Fibroblast of the aortic adventitia (primary cell): ENCODE data around the gene NLRP11. TPM values are rescaled to one million over a fixed set of nuclear protein-coding genes. Genes with fewer than 3 reads are reported as not detected.

Source experiments
- DNase-seq: peaks from one replicate; pipeline ENCODE4 v3.0.0-alpha.2; 2010; ENCODE audit warnings: low read depth
- H3K4me3 ChIP-seq: 2 replicates; pipeline ENCODE4 v1.5.1; 2011; ENCODE audit warnings: low read depth, mild to moderate bottlenecking, control low read depth, low read length, moderate library complexity
- total RNA-seq: library from RNA; depleted of rRNA; stranded (reverse); fragments of >200 nt; gene quantifications from 2 replicates; pipeline ENCODE4 v1.2.3, GENCODE V29; 2012; ENCODE audit warnings: low replicate concordance
- TF ChIP-seq, protein P1 (sequence below): IDR thresholded peaks from 2 replicates; pipeline ENCODE4 v1.5.1; 2011; ENCODE audit warnings: mild to moderate bottlenecking, low read length, control low read depth, inconsistent platforms; ENCODE audit not compliant: insufficient read depth

Gene NLRP11
- total RNA-seq, 1 donor: not detected

DNA sequence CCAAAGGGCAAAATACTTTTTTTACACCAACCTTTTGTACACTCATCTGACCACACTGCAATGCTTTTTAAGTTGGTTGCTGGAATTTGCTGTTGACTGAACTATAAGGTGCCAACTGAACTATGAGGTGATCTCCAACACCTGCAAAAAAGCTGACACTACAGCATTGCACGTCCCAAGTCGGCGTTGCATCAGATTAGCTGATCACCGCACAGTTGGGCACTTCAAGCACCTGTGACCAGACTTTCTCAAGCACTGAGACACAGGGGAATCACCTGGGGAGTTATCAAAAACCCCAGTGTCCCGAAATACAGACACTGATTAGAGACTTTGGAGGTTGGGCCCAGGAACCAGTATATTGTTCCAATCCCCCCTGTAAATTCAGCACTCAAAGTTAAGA is 1.1 kb downstream of the NLRP11 start:
- no peak for DNase-seq
- TF ChIP-seq, protein P1, sequence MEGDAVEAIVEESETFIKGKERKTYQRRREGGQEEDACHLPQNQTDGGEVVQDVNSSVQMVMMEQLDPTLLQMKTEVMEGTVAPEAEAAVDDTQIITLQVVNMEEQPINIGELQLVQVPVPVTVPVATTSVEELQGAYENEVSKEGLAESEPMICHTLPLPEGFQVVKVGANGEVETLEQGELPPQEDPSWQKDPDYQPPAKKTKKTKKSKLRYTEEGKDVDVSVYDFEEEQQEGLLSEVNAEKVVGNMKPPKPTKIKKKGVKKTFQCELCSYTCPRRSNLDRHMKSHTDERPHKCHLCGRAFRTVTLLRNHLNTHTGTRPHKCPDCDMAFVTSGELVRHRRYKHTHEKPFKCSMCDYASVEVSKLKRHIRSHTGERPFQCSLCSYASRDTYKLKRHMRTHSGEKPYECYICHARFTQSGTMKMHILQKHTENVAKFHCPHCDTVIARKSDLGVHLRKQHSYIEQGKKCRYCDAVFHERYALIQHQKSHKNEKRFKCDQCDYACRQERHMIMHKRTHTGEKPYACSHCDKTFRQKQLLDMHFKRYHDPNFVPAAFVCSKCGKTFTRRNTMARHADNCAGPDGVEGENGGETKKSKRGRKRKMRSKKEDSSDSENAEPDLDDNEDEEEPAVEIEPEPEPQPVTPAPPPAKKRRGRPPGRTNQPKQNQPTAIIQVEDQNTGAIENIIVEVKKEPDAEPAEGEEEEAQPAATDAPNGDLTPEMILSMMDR: no peak
- no peak overlapping the region for H3K4me3 ChIP-seq

DNA sequence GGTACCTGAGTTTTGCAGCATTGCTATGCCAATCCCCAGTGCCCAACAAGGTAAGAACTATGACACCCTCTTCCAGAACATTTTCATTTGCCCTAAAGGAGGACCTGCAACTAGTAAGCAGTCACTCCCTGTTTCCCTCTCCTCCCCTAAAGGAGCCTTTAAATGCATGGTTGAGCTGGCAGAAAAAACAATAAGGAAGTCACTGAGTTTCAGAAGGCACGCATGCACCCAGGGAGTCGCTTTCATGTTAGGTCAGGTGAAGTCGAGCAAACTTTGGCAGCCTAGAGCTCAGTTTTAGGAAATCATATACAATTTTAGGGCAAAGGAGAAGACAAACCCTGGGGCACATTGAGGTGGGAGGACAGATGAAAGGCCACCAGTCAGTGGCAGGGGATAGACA is 11.8 kb downstream of the NLRP11 start:
- DNase-seq: no peak
- H3K4me3 ChIP-seq: no peak overlapping the region
- TF ChIP-seq, protein P1: no peak

DNA sequence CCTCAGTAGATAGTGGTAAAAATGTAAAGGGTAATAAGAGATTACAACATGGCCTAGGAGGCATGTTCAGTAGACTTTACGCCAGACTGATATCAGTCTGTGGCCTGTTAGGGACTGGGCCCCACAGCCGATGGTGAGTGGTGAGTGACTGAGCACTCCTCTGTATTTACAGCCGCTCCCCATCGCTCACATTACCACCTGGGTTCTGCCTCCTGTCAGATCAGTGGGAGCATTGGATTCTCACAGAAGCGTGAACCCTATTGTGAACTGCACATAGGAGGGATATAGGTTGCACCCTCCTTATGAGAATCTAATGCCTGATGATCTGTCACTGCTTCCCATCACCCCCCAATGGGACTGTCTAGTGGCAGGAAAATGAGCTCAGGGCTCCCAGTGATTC is 17.9 kb downstream of the NLRP11 start:
- DNase-seq: no peak
- no peak overlapping the region for H3K4me3 ChIP-seq
- TF ChIP-seq, protein P1: no peak

DNA sequence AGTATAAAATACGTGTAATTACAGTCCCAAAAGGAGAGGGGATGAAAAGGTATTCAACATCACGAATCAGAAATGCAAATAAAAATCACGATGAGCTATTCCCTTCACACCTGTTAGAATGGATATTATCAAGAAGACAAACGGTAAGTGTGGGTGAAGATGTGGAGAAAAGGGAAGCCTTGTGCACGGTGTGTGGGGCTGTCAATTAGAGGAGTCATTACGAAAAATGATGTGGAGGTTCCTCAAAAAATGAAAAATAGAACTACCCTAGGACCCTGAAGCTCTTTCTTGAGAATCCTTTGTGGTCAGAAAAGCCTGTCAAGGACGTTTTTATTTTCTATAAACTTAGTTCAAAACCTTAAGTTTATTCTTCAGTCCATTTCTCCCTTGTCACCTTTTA is 19.4 kb downstream of the NLRP11 start:
- no peak for DNase-seq
- TF ChIP-seq, protein P1: no peak
- no peak overlapping the region for H3K4me3 ChIP-seq

DNA sequence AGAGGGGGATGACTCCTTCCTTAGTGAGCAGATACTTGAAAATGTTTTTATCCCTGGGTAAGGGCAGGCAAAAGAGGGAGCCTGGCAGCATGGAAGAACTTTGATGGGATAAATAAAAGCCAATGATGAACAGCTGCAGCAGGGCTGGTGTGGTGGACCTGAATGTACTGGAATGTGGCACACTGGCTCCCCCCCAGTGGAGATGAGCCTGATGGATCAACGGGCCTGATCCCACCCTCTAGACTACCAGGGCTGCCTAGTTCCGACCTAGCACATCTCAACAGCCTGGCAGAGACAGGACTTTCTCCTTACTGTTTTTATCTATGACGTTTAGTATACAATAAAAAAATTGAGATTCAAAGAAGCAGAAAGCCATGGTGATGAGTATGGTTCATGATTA is 20.5 kb downstream of the NLRP11 start:
- no peak overlapping the region for H3K4me3 ChIP-seq
- TF ChIP-seq, protein P1: no peak
- no peak for DNase-seq

DNA sequence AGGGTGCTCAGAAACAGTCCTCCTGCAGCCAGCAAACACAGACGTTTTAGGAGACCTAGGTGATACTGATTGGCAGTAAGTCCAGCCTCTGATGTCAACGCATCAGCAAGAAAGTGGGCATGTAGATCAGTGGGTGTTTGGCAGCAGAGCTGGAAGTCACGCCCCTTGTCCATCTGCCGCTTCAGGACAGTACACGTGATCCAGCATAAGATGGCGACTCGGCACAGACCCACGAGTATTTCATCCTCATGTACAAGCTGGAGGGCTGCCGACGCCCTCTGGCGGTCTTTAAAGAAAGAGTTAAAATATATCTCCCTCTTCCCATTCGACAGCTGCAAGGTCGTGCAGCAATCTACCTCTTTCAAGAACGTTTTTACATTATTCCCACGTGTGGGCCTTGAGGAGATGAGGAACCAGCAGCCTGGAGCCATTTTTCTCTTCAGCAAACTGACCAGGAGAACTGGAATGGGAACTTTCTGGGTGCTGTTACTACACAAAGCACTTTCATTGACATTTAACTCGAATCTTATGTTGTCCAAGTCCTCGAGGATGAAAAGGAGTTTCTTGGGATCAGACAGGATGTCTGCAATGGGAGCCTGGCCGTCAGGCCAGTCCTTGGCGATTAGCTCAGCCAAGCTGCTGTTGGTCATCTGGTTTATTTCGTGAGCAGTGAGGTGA is 22.3 kb downstream of the NLRP11 start:
- peak; percentile 15 for DNase-seq
- H3K4me3 ChIP-seq: no peak overlapping the region
- TF ChIP-seq, protein P1: no peak

DNA sequence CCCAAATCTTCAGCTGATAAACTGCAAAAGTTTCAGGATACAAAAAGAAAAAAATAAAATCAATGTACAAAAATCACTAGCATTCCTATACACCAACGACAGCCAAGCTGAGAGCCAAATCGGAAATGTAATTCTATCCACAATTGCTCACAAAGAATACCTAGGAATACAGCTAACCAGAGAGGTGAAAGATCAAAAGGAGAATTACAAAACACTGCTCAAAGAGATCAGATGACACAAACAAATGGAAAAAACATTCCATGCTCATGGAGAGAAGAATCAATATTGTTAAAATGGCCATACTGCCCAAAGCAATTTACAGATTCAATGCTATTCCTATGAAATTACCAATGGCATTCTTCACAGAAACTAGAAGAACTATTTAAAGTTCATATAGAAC is 29.5 kb downstream of the NLRP11 start:
- no peak overlapping the region for H3K4me3 ChIP-seq
- DNase-seq: no peak
- TF ChIP-seq, protein P1: no peak
